SK-N-SH treated with all-trans-retinoic acid at 6 μM for 48 hours (cell line): ENCODE measurements around the gene DNAJC5G.

Experiments
- ATAC-seq: fragments of 200-7000 bp; cut with Tn5 transposase; 3 replicates; pipeline ENCODE4 v1.9.1; 2020; ENCODE audit warnings: mild to moderate bottlenecking, moderate library complexity
- ARNTL ChIP-seq: fragments of 450-650 bp; formaldehyde crosslinking; IDR thresholded peaks from 2 replicates; pipeline ENCODE4 v1.5.0; 2020; ENCODE audit warnings: low read depth, mild to moderate bottlenecking, moderate library complexity, borderline replicate concordance
- BACH2 ChIP-seq: fragments of 250-450 bp; sonication (Bioruptor Pico); IDR thresholded peaks from 2 replicates; pipeline ENCODE4 v1.9.0; 2021; ENCODE audit warnings: mild to moderate bottlenecking, borderline replicate concordance
- CREB5 ChIP-seq: fragments of 250-450 bp; sonication (Bioruptor Pico); IDR thresholded peaks from 2 replicates; pipeline ENCODE4 v1.5.1; 2020; ENCODE audit warnings: low read depth, mild to moderate bottlenecking, moderate library complexity
- CSDC2 ChIP-seq: fragments of 250-450 bp; sonication (Bioruptor Pico); IDR thresholded peaks from 2 replicates; pipeline ENCODE4 v1.5.0; 2020; ENCODE audit warnings: mild to moderate bottlenecking, moderate library complexity
- ESRRG ChIP-seq: fragments of 250-450 bp; sonication (Bioruptor Pico); IDR thresholded peaks from 2 replicates; pipeline ENCODE4 v1.6.1; 2021; ENCODE audit warnings: mild to moderate bottlenecking
- GLIS3 ChIP-seq: fragments of 250-450 bp; sonication (Bioruptor Pico); IDR thresholded peaks from 2 replicates; pipeline ENCODE4 v1.5.0; 2020; ENCODE audit warnings: mild to moderate bottlenecking, moderate library complexity
- ISL1 ChIP-seq: fragments of 250-450 bp; sonication (Bioruptor Pico); IDR thresholded peaks from 2 replicates; pipeline ENCODE4 v2.1.2; 2022; ENCODE audit warnings: mild to moderate bottlenecking, moderate library complexity
- OSR1 ChIP-seq: fragments of 250-450 bp; sonication (Bioruptor Pico); IDR thresholded peaks from 2 replicates; pipeline ENCODE4 v1.8.0; 2022; ENCODE audit warnings: moderate library complexity, mild to moderate bottlenecking, inconsistent platforms
- PATZ1 ChIP-seq: fragments of 250-450 bp; sonication (Bioruptor Pico); IDR thresholded peaks from 2 replicates; pipeline ENCODE4 v1.8.0; 2020; ENCODE audit warnings: mild to moderate bottlenecking, moderate library complexity, borderline replicate concordance
- PPARA ChIP-seq: fragments of 250-450 bp; sonication (Bioruptor Pico); IDR thresholded peaks from 2 replicates; pipeline ENCODE4 v1.5.0; 2020; ENCODE audit warnings: mild to moderate bottlenecking, borderline replicate concordance
- RARB ChIP-seq: fragments of 250-450 bp; sonication (Bioruptor Pico); IDR thresholded peaks from 2 replicates; pipeline ENCODE4 v1.8.0; 2021; ENCODE audit warnings: mild to moderate bottlenecking, moderate library complexity
- SNAI2 ChIP-seq: fragments of 250-450 bp; sonication (Bioruptor Pico); IDR thresholded peaks from 2 replicates; pipeline ENCODE4 v1.5.0; 2020; ENCODE audit warnings: mild to moderate bottlenecking, moderate library complexity
- TCF4 ChIP-seq: fragments of 250-450 bp; sonication (Bioruptor Pico); IDR thresholded peaks from 2 replicates; pipeline ENCODE4 v1.8.0; 2021; ENCODE audit warnings: mild to moderate bottlenecking, moderate library complexity, borderline replicate concordance
- TOX ChIP-seq: fragments of 250-450 bp; sonication (Bioruptor Pico); IDR thresholded peaks from 2 replicates; pipeline ENCODE4 v1.8.0; 2021; ENCODE audit warnings: mild to moderate bottlenecking, moderate library complexity, borderline replicate concordance
- TSHZ2 ChIP-seq: fragments of 250-450 bp; sonication (Bioruptor Pico); IDR thresholded peaks from 2 replicates; pipeline ENCODE4 v1.5.0; 2020; ENCODE audit warnings: mild to moderate bottlenecking, moderate library complexity
- ZC3H10 ChIP-seq: fragments of 250-450 bp; sonication (Bioruptor Pico); IDR thresholded peaks from 2 replicates; pipeline ENCODE4 v1.5.1; 2021; ENCODE audit warnings: mild to moderate bottlenecking, moderate library complexity
- ZFP3 ChIP-seq: fragments of 250-450 bp; sonication (Bioruptor Pico); IDR thresholded peaks from 2 replicates; pipeline ENCODE4 v1.5.0; 2020; ENCODE audit warnings: mild to moderate bottlenecking, moderate library complexity
- ZFP30 ChIP-seq: fragments of 450-650 bp; formaldehyde crosslinking; IDR thresholded peaks from 2 replicates; pipeline ENCODE4 v1.5.0; 2022; ENCODE audit warnings: mild to moderate bottlenecking, moderate library complexity
- ZNF565 ChIP-seq: fragments of 450-650 bp; formaldehyde crosslinking; conservative IDR thresholded peaks from 2 replicates; pipeline ENCODE4 v1.5.0; 2020; ENCODE audit warnings: low read depth, mild to moderate bottlenecking, moderate library complexity
- ZNF70 ChIP-seq: fragments of 450-650 bp; formaldehyde crosslinking; IDR thresholded peaks from 2 replicates; pipeline ENCODE4 v1.5.0; 2020; ENCODE audit warnings: mild to moderate bottlenecking, moderate library complexity
- ZNF8 ChIP-seq: fragments of 450-650 bp; formaldehyde crosslinking; IDR thresholded peaks from 2 replicates; pipeline ENCODE4 v1.5.0; 2020; ENCODE audit warnings: mild to moderate bottlenecking, moderate library complexity
- TF ChIP-seq, protein P1 (sequence below): fragments of 250-450 bp; sonication (Bioruptor Pico); IDR thresholded peaks from 2 replicates; pipeline ENCODE4 v1.8.0; 2021; ENCODE audit warnings: low read depth, mild to moderate bottlenecking, moderate library complexity, borderline replicate concordance
- TF ChIP-seq, protein P2 (sequence below): fragments of 250-450 bp; sonication (Bioruptor Pico); IDR thresholded peaks from 2 replicates; pipeline ENCODE4 v1.5.1; 2021; ENCODE audit warnings: mild to moderate bottlenecking, moderate library complexity

Gene DNAJC5G

DNA sequence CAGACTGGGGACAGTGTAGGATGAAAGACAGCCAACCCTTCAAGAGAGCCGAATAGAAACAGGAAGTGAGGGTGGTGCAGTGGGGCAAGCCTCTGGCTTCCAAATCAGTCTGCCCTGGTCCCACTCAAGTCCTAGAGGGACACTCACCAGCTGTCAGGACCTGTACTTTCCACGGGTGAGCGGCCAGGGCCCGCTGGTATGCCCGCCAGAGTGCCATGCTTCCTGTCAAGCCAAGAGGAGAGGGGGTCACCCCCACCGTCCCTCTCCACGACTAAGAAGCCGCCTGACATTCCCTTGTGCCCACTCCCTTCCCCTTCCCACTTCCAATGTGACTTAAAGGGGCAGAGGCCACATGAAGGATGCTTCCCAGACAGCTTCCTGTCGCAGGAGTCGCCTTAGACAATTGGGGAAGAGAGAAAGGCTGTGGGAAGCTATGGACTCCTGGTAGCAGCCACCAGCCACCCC lies 47.1 kb downstream of the DNAJC5G start:
- TF ChIP-seq, protein P1, sequence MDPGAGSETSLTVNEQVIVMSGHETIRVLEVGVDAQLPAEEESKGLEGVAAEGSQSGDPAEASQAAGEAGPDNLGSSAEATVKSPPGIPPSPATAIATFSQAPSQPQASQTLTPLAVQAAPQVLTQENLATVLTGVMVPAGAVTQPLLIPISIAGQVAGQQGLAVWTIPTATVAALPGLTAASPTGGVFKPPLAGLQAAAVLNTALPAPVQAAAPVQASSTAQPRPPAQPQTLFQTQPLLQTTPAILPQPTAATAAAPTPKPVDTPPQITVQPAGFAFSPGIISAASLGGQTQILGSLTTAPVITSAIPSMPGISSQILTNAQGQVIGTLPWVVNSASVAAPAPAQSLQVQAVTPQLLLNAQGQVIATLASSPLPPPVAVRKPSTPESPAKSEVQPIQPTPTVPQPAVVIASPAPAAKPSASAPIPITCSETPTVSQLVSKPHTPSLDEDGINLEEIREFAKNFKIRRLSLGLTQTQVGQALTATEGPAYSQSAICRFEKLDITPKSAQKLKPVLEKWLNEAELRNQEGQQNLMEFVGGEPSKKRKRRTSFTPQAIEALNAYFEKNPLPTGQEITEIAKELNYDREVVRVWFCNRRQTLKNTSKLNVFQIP (CRISPR knock-in tag): no peak
- TF ChIP-seq GLIS3 (CRISPR knock-in tag): no peak
- no peak for TF ChIP-seq ESRRG (CRISPR knock-in tag)
- TF ChIP-seq ZNF8 (CRISPR knock-in tag): no peak
- TF ChIP-seq ZFP30: no peak
- TF ChIP-seq RARB (CRISPR knock-in tag): no peak
- no peak for TF ChIP-seq ZFP3 (CRISPR knock-in tag)
- TF ChIP-seq TCF4 (CRISPR knock-in tag): no peak
- TF ChIP-seq BACH2 (CRISPR knock-in tag): no peak
- TF ChIP-seq ZNF70 (CRISPR knock-in tag): no peak
- no peak for TF ChIP-seq ISL1 (CRISPR knock-in tag)
- no peak; the same call in 1 of the 2 replicates for TF ChIP-seq PATZ1 (CRISPR knock-in tag)

DNA sequence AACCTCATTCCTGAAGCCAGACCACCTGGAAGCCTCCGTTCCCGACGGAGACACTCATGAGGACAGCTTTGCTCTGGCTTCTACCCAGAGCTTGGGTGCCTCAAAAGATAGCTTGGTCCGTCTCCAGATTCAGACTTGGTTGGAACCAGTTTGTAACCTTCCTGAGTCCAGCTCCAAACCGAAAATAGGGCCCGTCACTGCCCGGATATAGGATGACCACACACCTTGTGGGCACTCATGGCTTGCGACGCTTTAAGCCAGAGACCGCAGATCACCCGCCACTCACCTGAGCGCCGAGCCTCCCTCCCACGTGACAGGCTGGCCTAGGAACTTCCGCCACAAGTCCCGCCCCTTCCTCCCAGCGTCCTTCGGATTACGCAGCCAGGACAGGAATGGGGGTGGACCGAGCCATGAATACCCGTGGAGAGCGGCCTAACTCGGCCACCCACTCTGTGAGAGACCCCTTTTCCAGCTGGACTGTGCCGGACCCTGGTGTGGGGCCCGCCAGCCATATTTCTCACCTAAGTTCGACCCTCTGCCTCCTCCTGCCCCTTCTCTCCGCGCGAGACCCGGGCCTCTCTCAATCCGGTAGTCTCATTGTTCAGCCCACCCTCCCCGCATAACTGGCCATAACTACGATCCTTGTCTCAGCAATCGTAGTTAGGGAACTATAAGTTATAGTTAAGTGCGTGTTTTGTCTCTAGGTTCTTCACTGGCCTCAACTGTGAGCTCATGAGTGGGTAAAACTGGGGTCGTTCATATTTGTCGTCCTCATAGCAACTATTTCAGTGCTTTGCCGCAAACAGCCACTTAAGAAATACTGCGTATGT lies 47.7 kb downstream of the DNAJC5G start, which contains the start of gene MPV17:
Gene MPV17, minus strand, starts transcription at position 332 of the 830 bp plus-strand sequence. CDS start 580 bp downstream, outside the sequence.
- ATAC-seq: peak; percentile 87
- TF ChIP-seq ZNF565 (CRISPR knock-in tag) (peak; percentile 14; the same call in 1 of the 2 replicates), TOX (CRISPR knock-in tag) (peak; percentile 19; the same call in 1 of the 2 replicates), BACH2 (CRISPR knock-in tag) (no peak), PPARA (CRISPR knock-in tag) (no peak), CSDC2 (CRISPR knock-in tag) (no peak), TCF4 (CRISPR knock-in tag) (no peak), ZNF70 (CRISPR knock-in tag) (peak; percentile 10; the same call in 1 of the 2 replicates), ZC3H10 (CRISPR knock-in tag) (no peak), SNAI2 (CRISPR knock-in tag) (peak; percentile 84; the same call in 1 of the 2 replicates), RARB (CRISPR knock-in tag) (no peak; the same call in 1 of the 2 replicates), ZFP30 (no peak), ZFP3 (CRISPR knock-in tag) (no peak; the same call in 1 of the 2 replicates), ESRRG (CRISPR knock-in tag) (peak; percentile 9; the same call in 1 of the 2 replicates), CREB5 (CRISPR knock-in tag) (no peak; the same call in 1 of the 2 replicates), GLIS3 (CRISPR knock-in tag) (peak; percentile 44; the same call in 1 of the 2 replicates), ARNTL (CRISPR knock-in tag) (no peak), ZNF8 (CRISPR knock-in tag) (no peak; the same call in 1 of the 2 replicates), TSHZ2 (CRISPR knock-in tag) (peak; percentile 23; the same call in 1 of the 2 replicates), PATZ1 (CRISPR knock-in tag) (no peak), ISL1 (CRISPR knock-in tag) (no peak), OSR1 (CRISPR knock-in tag) (no peak)
- TF ChIP-seq, protein P2, sequence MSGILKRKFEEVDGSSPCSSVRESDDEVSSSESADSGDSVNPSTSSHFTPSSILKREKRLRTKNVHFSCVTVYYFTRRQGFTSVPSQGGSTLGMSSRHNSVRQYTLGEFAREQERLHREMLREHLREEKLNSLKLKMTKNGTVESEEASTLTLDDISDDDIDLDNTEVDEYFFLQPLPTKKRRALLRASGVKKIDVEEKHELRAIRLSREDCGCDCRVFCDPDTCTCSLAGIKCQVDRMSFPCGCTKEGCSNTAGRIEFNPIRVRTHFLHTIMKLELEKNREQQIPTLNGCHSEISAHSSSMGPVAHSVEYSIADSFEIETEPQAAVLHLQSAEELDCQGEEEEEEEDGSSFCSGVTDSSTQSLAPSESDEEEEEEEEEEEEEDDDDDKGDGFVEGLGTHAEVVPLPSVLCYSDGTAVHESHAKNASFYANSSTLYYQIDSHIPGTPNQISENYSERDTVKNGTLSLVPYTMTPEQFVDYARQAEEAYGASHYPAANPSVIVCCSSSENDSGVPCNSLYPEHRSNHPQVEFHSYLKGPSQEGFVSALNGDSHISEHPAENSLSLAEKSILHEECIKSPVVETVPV: peak; percentile 7; the same call in 1 of the 2 replicates
- TF ChIP-seq, protein P1 (CRISPR knock-in tag): no peak
- TF ChIP-seq, all 23 proteins: peak for 8

More for the DNA sequence above, 47.1 kb downstream of the DNAJC5G start:
- ATAC-seq: peak; percentile 10
